ENCODE measurements around the gene EEFSEC.

Gene EEFSEC

DNA sequence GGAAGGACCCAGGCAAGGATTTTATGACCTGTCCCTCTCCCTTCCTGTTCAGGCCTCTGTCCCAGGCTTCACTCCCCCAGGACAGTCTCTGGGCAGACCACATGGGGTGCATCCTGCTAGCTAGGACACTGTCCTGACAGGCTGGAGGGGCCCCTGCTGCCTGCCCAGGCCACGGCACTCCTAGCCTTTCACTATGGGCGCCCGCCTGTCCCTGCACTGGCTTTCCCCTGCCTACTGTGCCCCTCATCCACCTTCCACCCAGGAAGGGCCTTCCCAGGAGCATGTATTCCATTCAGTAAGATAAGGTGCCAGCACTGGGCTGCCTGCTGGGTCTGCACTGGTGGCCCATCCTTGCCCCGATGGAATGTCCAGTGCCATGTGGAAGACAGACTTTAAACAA, 168.1 kb downstream of the EEFSEC start:
- DNase-seq (ENCODE audit: low read depth in 1 of 2, low spot score in 1 of 2): no peak
- Histone ChIP-seq H3K27ac (replicated peaks) (no peak overlapping the region), H3K4me3 (replicated peaks; ENCODE audit: insufficient read depth, low read length) (no peak overlapping the region), H3K27me3 (ENCODE audit: insufficient read depth, poor library complexity, severe bottlenecking) (no peaks in the 10 kb centered on the region)
- TF ChIP-seq, protein P1, sequence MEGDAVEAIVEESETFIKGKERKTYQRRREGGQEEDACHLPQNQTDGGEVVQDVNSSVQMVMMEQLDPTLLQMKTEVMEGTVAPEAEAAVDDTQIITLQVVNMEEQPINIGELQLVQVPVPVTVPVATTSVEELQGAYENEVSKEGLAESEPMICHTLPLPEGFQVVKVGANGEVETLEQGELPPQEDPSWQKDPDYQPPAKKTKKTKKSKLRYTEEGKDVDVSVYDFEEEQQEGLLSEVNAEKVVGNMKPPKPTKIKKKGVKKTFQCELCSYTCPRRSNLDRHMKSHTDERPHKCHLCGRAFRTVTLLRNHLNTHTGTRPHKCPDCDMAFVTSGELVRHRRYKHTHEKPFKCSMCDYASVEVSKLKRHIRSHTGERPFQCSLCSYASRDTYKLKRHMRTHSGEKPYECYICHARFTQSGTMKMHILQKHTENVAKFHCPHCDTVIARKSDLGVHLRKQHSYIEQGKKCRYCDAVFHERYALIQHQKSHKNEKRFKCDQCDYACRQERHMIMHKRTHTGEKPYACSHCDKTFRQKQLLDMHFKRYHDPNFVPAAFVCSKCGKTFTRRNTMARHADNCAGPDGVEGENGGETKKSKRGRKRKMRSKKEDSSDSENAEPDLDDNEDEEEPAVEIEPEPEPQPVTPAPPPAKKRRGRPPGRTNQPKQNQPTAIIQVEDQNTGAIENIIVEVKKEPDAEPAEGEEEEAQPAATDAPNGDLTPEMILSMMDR (IDR thresholded peaks at IDR 0.05; ENCODE audit: insufficient read depth, low read length): no peak
- TF ChIP-seq GABPA (IDR thresholded peaks at IDR 0.05; ENCODE audit: low read depth) (no peak), SPI1 (IDR thresholded peaks at IDR 0.05; ENCODE audit: borderline replicate concordance, low read depth) (no peak), POLR2AphosphoS5 (IDR thresholded peaks at IDR 0.05; ENCODE audit: low read depth) (no peak)
- TF ChIP-seq, protein P2, sequence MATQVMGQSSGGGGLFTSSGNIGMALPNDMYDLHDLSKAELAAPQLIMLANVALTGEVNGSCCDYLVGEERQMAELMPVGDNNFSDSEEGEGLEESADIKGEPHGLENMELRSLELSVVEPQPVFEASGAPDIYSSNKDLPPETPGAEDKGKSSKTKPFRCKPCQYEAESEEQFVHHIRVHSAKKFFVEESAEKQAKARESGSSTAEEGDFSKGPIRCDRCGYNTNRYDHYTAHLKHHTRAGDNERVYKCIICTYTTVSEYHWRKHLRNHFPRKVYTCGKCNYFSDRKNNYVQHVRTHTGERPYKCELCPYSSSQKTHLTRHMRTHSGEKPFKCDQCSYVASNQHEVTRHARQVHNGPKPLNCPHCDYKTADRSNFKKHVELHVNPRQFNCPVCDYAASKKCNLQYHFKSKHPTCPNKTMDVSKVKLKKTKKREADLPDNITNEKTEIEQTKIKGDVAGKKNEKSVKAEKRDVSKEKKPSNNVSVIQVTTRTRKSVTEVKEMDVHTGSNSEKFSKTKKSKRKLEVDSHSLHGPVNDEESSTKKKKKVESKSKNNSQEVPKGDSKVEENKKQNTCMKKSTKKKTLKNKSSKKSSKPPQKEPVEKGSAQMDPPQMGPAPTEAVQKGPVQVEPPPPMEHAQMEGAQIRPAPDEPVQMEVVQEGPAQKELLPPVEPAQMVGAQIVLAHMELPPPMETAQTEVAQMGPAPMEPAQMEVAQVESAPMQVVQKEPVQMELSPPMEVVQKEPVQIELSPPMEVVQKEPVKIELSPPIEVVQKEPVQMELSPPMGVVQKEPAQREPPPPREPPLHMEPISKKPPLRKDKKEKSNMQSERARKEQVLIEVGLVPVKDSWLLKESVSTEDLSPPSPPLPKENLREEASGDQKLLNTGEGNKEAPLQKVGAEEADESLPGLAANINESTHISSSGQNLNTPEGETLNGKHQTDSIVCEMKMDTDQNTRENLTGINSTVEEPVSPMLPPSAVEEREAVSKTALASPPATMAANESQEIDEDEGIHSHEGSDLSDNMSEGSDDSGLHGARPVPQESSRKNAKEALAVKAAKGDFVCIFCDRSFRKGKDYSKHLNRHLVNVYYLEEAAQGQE (IDR thresholded peaks at IDR 0.05; ENCODE audit: insufficient replicate concordance, low read depth): no peak

DNA sequence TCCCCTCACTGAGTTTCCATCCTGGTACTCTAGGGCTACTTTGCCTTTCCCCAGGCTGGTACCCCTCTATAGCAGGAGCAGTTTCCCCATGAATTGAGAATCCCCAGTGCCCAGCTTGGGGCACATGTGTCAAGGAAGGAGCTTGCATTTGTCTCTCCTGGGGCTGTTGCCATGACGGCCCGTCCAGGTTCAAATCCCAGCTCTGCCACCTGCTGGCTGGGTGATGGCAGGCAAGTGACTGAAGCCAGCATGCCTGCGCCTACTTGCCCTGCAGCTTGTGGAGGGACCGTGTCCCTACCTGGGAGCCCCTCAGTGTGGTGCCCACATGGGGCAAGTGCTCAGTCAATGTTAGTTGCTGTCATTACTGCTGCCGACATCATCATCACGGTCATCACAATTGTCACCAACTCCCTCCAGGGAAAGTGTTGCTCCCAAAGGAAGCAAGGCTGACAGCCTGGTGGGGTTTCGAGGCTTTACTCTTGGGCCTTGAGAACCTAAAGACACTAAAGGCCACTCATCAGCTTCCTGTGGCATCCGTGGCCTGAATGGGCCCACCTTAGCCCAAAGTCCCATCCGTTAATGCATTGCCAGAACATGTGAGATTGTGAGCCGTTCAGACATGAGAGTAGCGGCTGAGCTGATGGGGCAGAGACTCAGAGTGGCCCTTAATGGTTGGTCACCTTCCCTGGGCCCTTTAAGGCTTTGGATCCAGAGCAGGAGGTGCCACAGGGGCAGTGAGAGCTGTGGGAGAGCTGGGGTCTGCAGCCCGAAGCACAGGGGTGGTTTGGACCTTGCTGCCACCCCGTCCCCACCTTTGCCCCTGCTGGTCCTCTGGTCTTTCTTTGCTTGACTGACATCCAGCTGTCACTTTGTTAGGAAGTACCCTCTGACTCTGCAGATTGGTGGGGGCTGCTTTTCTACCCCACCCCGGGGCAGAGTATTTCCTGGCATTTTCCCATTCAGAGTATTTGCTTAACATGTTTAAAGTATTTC, 169.0 kb downstream of the EEFSEC start:
- Histone ChIP-seq H3K27me3 (ENCODE audit: insufficient read depth, poor library complexity, severe bottlenecking) (no peaks in the 10 kb centered on the region), H3K27ac (replicated peaks) (no peak overlapping the region), H3K4me3 (replicated peaks; ENCODE audit: insufficient read depth, low read length) (no peak overlapping the region)
- TF ChIP-seq, protein P1 (IDR thresholded peaks at IDR 0.05; ENCODE audit: insufficient read depth, low read length): peak; percentile 48
- TF ChIP-seq GABPA (IDR thresholded peaks at IDR 0.05; ENCODE audit: low read depth): no peak
- peak; percentile 5 to 57 for DNase-seq (ENCODE audit: low read depth in 1 of 2, low spot score in 1 of 2)

DNA sequence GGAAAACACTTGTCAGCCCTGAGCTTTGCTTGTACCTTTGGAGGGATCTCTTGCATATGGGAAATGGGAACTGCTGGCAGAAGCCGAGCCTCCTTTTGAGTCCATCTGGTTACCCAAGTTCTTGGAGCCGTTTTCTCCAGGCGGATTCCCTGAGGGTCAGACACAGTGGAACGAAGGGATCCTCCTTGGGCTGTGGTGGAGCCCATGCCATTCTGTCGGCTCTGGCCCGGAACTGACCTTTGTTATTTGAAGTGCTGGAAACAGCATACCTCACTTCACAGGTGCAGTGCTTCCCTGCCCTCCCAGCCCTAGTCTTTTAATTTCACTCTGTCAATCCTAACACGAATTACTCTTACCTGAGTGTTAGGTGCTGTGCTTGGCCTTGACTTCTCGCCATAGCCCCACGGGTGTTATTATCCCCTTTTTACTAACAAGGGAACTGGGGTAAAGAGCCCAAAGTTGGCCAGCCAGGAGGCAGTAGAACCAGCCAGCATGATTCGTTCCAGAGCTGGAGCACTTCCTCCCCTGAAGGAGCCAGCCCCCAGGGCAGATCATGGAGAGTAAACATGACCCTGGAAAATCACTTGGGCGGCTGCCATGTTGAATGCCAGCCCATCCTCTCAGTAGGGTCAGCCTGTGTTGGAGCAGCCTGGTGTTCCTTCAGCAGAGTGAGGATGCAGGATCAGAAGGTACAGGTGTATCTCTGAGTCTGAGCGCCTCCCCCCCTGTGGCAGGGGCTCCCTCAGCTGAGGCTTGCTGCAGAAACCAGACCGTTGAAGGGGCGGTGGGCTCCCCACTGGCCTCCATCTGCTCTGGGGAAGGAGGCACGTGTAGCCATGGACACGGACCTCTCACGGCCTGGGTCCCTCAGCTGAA, 170.2 kb downstream of the EEFSEC start:
- Histone ChIP-seq H3K27ac (replicated peaks) (no peak overlapping the region), H3K4me3 (replicated peaks; ENCODE audit: insufficient read depth, low read length) (no peak overlapping the region), H3K27me3 (ENCODE audit: insufficient read depth, poor library complexity, severe bottlenecking) (no peaks in the 10 kb centered on the region)
- no peak for DNase-seq (ENCODE audit: low read depth in 1 of 2, low spot score in 1 of 2)
- no peak for TF ChIP-seq POLR2AphosphoS5 (IDR thresholded peaks at IDR 0.05; ENCODE audit: low read depth)
- TF ChIP-seq, protein P2 (IDR thresholded peaks at IDR 0.05; ENCODE audit: insufficient replicate concordance, low read depth): no peak
- no peak for TF ChIP-seq SPI1 (IDR thresholded peaks at IDR 0.05; ENCODE audit: borderline replicate concordance, low read depth)
- TF ChIP-seq GABPA (IDR thresholded peaks at IDR 0.05; ENCODE audit: low read depth): no peak
- TF ChIP-seq, protein P1 (IDR thresholded peaks at IDR 0.05; ENCODE audit: insufficient read depth, low read length): no peak

All from HL-60 (cell line).